HL-60/S4 treated with retinoic acid at 250 ng/mL for 4 days and 3 days (cell line): ENCODE results near the gene ITM2A.

Source experiments
- in situ Hi-C: fragments of 300-500 bp; cut with MboI; formaldehyde crosslinking; loops from 2 replicates; pipeline ENCODE4 v1.7.0; 2022; ENCODE audit warnings: low sequenced_read_pairs

The ITM2A gene

DNA sequence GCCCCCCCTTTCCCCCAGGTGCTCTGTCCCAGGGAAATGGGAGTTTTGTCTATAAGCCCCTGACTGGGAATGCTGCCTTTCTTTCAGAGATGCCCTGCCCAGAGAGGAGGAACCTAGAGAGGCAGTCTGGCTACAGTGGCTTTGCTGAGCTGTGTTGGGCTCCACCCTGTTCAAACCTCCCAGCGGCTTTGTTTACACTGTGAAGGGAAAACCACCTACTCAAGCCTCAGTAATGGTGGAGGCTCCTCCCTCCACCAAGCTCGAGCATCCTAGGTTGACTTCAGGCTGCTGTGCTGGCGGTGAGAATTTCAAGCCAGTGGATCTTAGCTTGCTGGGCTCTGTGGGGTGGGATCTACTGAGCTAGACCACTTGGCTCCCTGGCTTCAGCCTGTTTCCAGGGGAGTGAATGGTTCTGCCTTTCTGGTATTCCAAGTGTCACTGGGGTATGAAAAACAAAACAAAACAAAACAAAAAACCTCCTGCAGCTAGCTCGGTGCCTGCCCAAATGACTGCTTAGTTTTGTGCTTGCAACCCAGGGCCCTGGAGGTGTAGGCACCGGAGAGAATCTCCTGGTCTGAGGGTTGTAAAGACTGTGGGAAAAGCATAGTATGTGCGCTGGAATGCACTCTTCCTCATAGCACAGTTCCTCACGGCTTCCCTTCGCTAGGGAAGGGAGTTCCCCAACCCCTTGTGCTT lies 41.7 kb downstream of the ITM2A start:
- in situ Hi-C loops: no loop called here
